HG02973 (cell line): Measurements from ENCODE around the gene BACH2.
A peak's percentile ranks its signal among the peaks of the same experiment; 100 is the strongest.
"Not testable (repeated sequence)": the region's sequence is repeated elsewhere in the genome, so short reads cannot be mapped to it uniquely, and the experiment has no call there.

Experiments used
- ATAC-seq: cut with Tn5 transposase; IDR thresholded peaks from one replicate; pipeline ENCODE4 v1.9.1; 2021; ENCODE audit warnings: moderate library complexity; ENCODE audit not compliant: unreplicated experiment

Gene BACH2

GRCh38 chr6:90131614-90132423, 164.8 kb downstream of the BACH2 start:
- no peak for ATAC-seq

GRCh38 chr6:90131125-90131524, 165.5 kb downstream of the BACH2 start:
- no peak for ATAC-seq

- not testable (repeated sequence) for ATAC-seq
These were observed 168.0 kb downstream of the BACH2 start for GRCh38 chr6:90128687-90129086.

- ATAC-seq: no peak
These were observed 169.0 kb downstream of the BACH2 start for GRCh38 chr6:90127595-90127994.

GRCh38 chr6:90126839-90127238, 169.8 kb downstream of the BACH2 start:
- no peak for ATAC-seq

- ATAC-seq: no peak
These were observed 170.5 kb downstream of the BACH2 start for GRCh38 chr6:90126181-90126580.

GRCh38 chr6:90124874-90125510, 171.7 kb downstream of the BACH2 start:
- no peak for ATAC-seq

GRCh38 chr6:90123831-90124230, 172.8 kb downstream of the BACH2 start:
- no peak for ATAC-seq

GRCh38 chr6:90121982-90122381, 174.7 kb downstream of the BACH2 start:
- peak; percentile 73 for ATAC-seq

- ATAC-seq: no peak
These were observed 176.3 kb downstream of the BACH2 start for GRCh38 chr6:90120327-90120726.

GRCh38 chr6:90119618-90120017, 177.0 kb downstream of the BACH2 start:
- ATAC-seq: no peak

GRCh38 chr6:90118581-90118980, 178.1 kb downstream of the BACH2 start:
- no peak for ATAC-seq

- no peak for ATAC-seq
These were observed 178.6 kb downstream of the BACH2 start for GRCh38 chr6:90118069-90118468.

GRCh38 chr6:90116126-90116525, 180.5 kb downstream of the BACH2 start:
- ATAC-seq: not testable (repeated sequence)

- ATAC-seq: no peak
These were observed 183.3 kb downstream of the BACH2 start for GRCh38 chr6:90113389-90113788.

- no peak for ATAC-seq
These were observed 185.3 kb downstream of the BACH2 start for GRCh38 chr6:90111387-90111786.

GRCh38 chr6:90110971-90111370, 185.7 kb downstream of the BACH2 start:
- no peak for ATAC-seq

GRCh38 chr6:90109141-90109540, 187.5 kb downstream of the BACH2 start:
- ATAC-seq: no peak

GRCh38 chr6:90107771-90108282, 188.8 kb downstream of the BACH2 start:
- peak; percentile 80 for ATAC-seq

- ATAC-seq: no peak
These were observed 189.3 kb downstream of the BACH2 start for GRCh38 chr6:90107371-90107770.

GRCh38 chr6:90106449-90106848, 190.2 kb downstream of the BACH2 start:
- ATAC-seq: no peak

GRCh38 chr6:90105506-90106170, 191.0 kb downstream of the BACH2 start:
- no peak for ATAC-seq
